GM19043 (cell line): ENCODE measurements around the gene CASTOR2.
"Not testable (repeated sequence)": the region's sequence is repeated elsewhere in the genome, so short reads cannot be mapped to it uniquely, and the experiment has no call there.

Source experiments
- ATAC-seq: cut with Tn5 transposase; IDR thresholded peaks from one replicate; pipeline ENCODE4 v1.9.1; 2021; ENCODE audit warnings: low read depth; ENCODE audit not compliant: unreplicated experiment

Gene CASTOR2

GRCh38 chr7:74994869-74995543, 30.5 kb downstream of the CASTOR2 start:
- not testable (repeated sequence) for ATAC-seq

- not testable (repeated sequence) for ATAC-seq
Measured at GRCh38 chr7:74996361-74996760, 31.9 kb downstream of the CASTOR2 start.

- ATAC-seq, result not testable (repeated sequence)
Measured at GRCh38 chr7:74997811-74998210, 33.3 kb downstream of the CASTOR2 start.

- not testable (repeated sequence) for ATAC-seq
Measured at GRCh38 chr7:75001356-75001755, 36.9 kb downstream of the CASTOR2 start.

GRCh38 chr7:75010036-75010435, 45.5 kb downstream of the CASTOR2 start:
- no peak for ATAC-seq

- no peak for ATAC-seq
Measured at GRCh38 chr7:75017832-75018231, 53.3 kb downstream of the CASTOR2 start.

GRCh38 chr7:75018570-75019364, 54.3 kb downstream of the CASTOR2 start:
- ATAC-seq, result no peak

GRCh38 chr7:75019800-75020199, 55.3 kb downstream of the CASTOR2 start:
- no peak for ATAC-seq

GRCh38 chr7:75024922-75025321, 60.4 kb downstream of the CASTOR2 start:
- no peak for ATAC-seq

- ATAC-seq, result no peak
Measured at GRCh38 chr7:75028299-75028698, 63.8 kb downstream of the CASTOR2 start.

- ATAC-seq, result no peak
Measured at GRCh38 chr7:75033064-75033463, 68.6 kb downstream of the CASTOR2 start.

- ATAC-seq, result no peak
Measured at GRCh38 chr7:75033826-75034225, 69.3 kb downstream of the CASTOR2 start.

GRCh38 chr7:75038508-75038907, 74.0 kb downstream of the CASTOR2 start:
- no peak for ATAC-seq

- ATAC-seq, result no peak
Measured at GRCh38 chr7:75039166-75039565, 74.7 kb downstream of the CASTOR2 start.

GRCh38 chr7:75039709-75040108, 75.2 kb downstream of the CASTOR2 start:
- no peak for ATAC-seq

- no peak for ATAC-seq
Measured at GRCh38 chr7:75040512-75040911, 76.0 kb downstream of the CASTOR2 start.

- ATAC-seq, result no peak
Measured at GRCh38 chr7:75042286-75042685, 77.8 kb downstream of the CASTOR2 start.

GRCh38 chr7:75042831-75043703, 78.6 kb downstream of the CASTOR2 start:
- no peak for ATAC-seq

- no peak for ATAC-seq
Measured at GRCh38 chr7:75045881-75046280, 81.4 kb downstream of the CASTOR2 start.

- no peak for ATAC-seq
Measured at GRCh38 chr7:75048435-75049379, 84.2 kb downstream of the CASTOR2 start.
